ENCODE results near the gene CRYZL1. TPM values are rescaled to one million over a fixed set of nuclear protein-coding genes. Genes with fewer than 3 reads are reported as not detected.
"Not testable (repeated sequence)": the region's sequence is repeated elsewhere in the genome, so short reads cannot be mapped to it uniquely, and the experiment has no call there.

The CRYZL1 gene
- total RNA-seq, 2 donors from 2014 or later = 31.9 to 39.5 TPM

- no peak for DNase-seq (ENCODE audit: low spot score in 2 of 2)
- Mint-ChIP-seq H3K36me3 (peaks cover 11 to 12% of the 10 kb centered on the region in 2 donors), H3K9me3 (no peaks in the 10 kb centered on the region), H3K27ac (no peak overlapping the region)
- ATAC-seq = no peak
Measured at GRCh38 chr21:33645730-33646129, 4.2 kb upstream of the CRYZL1 start.

GRCh38 chr21:33644383-33645074 is 3.0 kb upstream of the CRYZL1 start:
- no peak for ATAC-seq
- DNase-seq (ENCODE audit: low spot score in 2 of 2) = no peak
- Mint-ChIP-seq H3K36me3 (peaks cover 11 to 12% of the 10 kb centered on the region in 2 donors), H3K27ac (no peak overlapping the region), H3K9me3 (no peaks in the 10 kb centered on the region)

GRCh38 chr21:33643658-33644311 is 2.2 kb upstream of the CRYZL1 start:
- Mint-ChIP-seq H3K36me3 (peaks cover 11 to 12% of the 10 kb centered on the region in 2 donors), H3K27ac (no peak overlapping the region), H3K9me3 (no peaks in the 10 kb centered on the region)
- DNase-seq (ENCODE audit: low spot score in 2 of 2) (no peak), ATAC-seq (no peak)

- ATAC-seq (no peak), DNase-seq (ENCODE audit: low spot score in 2 of 2) (peak in 1 of 2 donors; percentile 12)
- no peaks in the 10 kb centered on the region for H3K9me3 Mint-ChIP-seq
- H3K27ac Mint-ChIP-seq = no peak overlapping the region
- peaks cover 11 to 12% of the 10 kb centered on the region in 2 donors for H3K36me3 Mint-ChIP-seq
Measured at GRCh38 chr21:33642896-33643657, 1.5 kb upstream of the CRYZL1 start.

GRCh38 chr21:33642027-33642895 is 720 bp upstream of the CRYZL1 start, which contains the start of gene ITSN1:
TSS of gene ITSN1 (plus strand) at chr21:33642501. CDS start at chr21:33718829, 76,328 bp downstream.
- peaks cover 11 to 12% of the 10 kb centered on the region in 2 donors for H3K36me3 Mint-ChIP-seq
- peak; percentile 98 to 99 for DNase-seq (ENCODE audit: low spot score in 2 of 2)
- no peaks in the 10 kb centered on the region for H3K9me3 Mint-ChIP-seq
- peak within 1 kb of the TSS; percentile 89 to 99 for H3K27ac Mint-ChIP-seq
- peak; percentile 90 for ATAC-seq

GRCh38 chr21:33640697-33641351 is 717 bp downstream of the CRYZL1 start:
- H3K36me3 Mint-ChIP-seq = peaks cover 11 to 12% of the 10 kb centered on the region in 2 donors
- peak overlapping the region; percentile 89 to 99 for H3K27ac Mint-ChIP-seq
- ATAC-seq = no peak
- no peaks in the 10 kb centered on the region for H3K9me3 Mint-ChIP-seq
- DNase-seq (ENCODE audit: low spot score in 2 of 2) = peak in 1 of 2 donors; percentile 8

GRCh38 chr21:33634254-33634653 is 7.3 kb downstream of the CRYZL1 start:
- ATAC-seq (no peak), DNase-seq (ENCODE audit: low spot score in 2 of 2) (no peak)
- Mint-ChIP-seq H3K9me3 (no peaks in the 10 kb centered on the region), H3K27ac (no peak overlapping the region), H3K36me3 (no peaks in the 10 kb centered on the region)

GRCh38 chr21:33626151-33626550 is 15.4 kb downstream of the CRYZL1 start:
- DNase-seq (ENCODE audit: low spot score in 2 of 2); H3K27ac Mint-ChIP-seq; ATAC-seq; H3K9me3 Mint-ChIP-seq; H3K36me3 Mint-ChIP-seq: not testable (repeated sequence)

GRCh38 chr21:33622253-33622652 is 19.3 kb downstream of the CRYZL1 start:
- no peak for DNase-seq (ENCODE audit: low spot score in 2 of 2)
- H3K27ac Mint-ChIP-seq = peak overlapping the region in 1 of 2 donors; percentile 3
- no peaks in the 10 kb centered on the region for H3K36me3 Mint-ChIP-seq
- no peak for ATAC-seq
- no peaks in the 10 kb centered on the region for H3K9me3 Mint-ChIP-seq

GRCh38 chr21:33619726-33620125 is 21.8 kb downstream of the CRYZL1 start:
- Mint-ChIP-seq H3K36me3 (no peaks in the 10 kb centered on the region), H3K27ac (peak overlapping the region in 1 of 2 donors; percentile 5), H3K9me3 (no peaks in the 10 kb centered on the region)
- DNase-seq (ENCODE audit: low spot score in 2 of 2) (no peak), ATAC-seq (no peak)

- Mint-ChIP-seq H3K36me3 (no peaks in the 10 kb centered on the region), H3K27ac (no peak overlapping the region), H3K9me3 (no peaks in the 10 kb centered on the region)
- DNase-seq (ENCODE audit: low spot score in 2 of 2) (no peak), ATAC-seq (no peak)
Measured at GRCh38 chr21:33618407-33618806, 23.1 kb downstream of the CRYZL1 start.

- H3K27ac Mint-ChIP-seq = peak overlapping the region; percentile 37 to 40
- DNase-seq (ENCODE audit: low spot score in 2 of 2); H3K9me3 Mint-ChIP-seq; H3K36me3 Mint-ChIP-seq; ATAC-seq: not testable (repeated sequence)
Measured at GRCh38 chr21:33617565-33617964, 24.0 kb downstream of the CRYZL1 start.

GRCh38 chr21:33611006-33611744 is 30.4 kb downstream of the CRYZL1 start:
- H3K36me3 Mint-ChIP-seq = no peaks in the 10 kb centered on the region

GRCh38 chr21:33608559-33608958 is 33.0 kb downstream of the CRYZL1 start:
- Mint-ChIP-seq H3K9me3 (no peaks in the 10 kb centered on the region), H3K36me3 (no peaks in the 10 kb centered on the region), H3K27ac (no peak overlapping the region)
- ATAC-seq (no peak), DNase-seq (ENCODE audit: low spot score in 2 of 2) (no peak)

More at GRCh38 chr21:33611006-33611744, 30.4 kb downstream of the CRYZL1 start:
- DNase-seq (ENCODE audit: low spot score in 2 of 2) (no peak), ATAC-seq (no peak)
- Mint-ChIP-seq H3K27ac (no peak overlapping the region), H3K9me3 (no peaks in the 10 kb centered on the region)

- ATAC-seq (no peak), DNase-seq (ENCODE audit: low spot score in 2 of 2) (no peak)
- H3K27ac Mint-ChIP-seq = no peak overlapping the region
- H3K9me3 Mint-ChIP-seq = no peaks in the 10 kb centered on the region
- peaks cover 4 to 11% of the 10 kb centered on the region in 2 donors for H3K36me3 Mint-ChIP-seq
Measured at GRCh38 chr21:33598051-33598450, 43.5 kb downstream of the CRYZL1 start.
